Mammary epithelial cell (primary cell): ENCODE data around the gene SLC39A6.

ENCODE experiments used
- CTCF ChIP-seq, 2 donors: IDR thresholded peaks in 1 of 2; conservative IDR thresholded peaks in 1 of 2; 2 replicates each; pipeline ENCODE4 v1.5.1; 2011 to 2012; ENCODE audit warnings: inconsistent platforms in 2 of 2, low read length in 2 of 2, mild to moderate bottlenecking in 2 of 2, control low read depth in 1 of 2, low read depth in 1 of 2; ENCODE audit not compliant: insufficient read depth in 1 of 2; ENCODE audit errors: extremely low read depth in 1 of 2
- EZH2 ChIP-seq: IDR thresholded peaks from 2 replicates; pipeline ENCODE4 v1.6.1; 2012; ENCODE audit warnings: low read length, inconsistent platforms, borderline replicate concordance

- TF ChIP-seq CTCF (conservative IDR thresholded peaks at IDR 0.05 in 1 of 2, IDR thresholded peaks at IDR 0.05 in 1 of 2; ENCODE audit: extremely low read depth in 1 of 2, insufficient read depth in 1 of 2, low read depth in 1 of 2, low read length in 2 of 2) (no peak), EZH2 (no peak)
Measured at GRCh38 chr18:36162981-36163380, 33.8 kb upstream of the SLC39A6 start.
